Measurements from ENCODE around the gene HSPB6. TPM values are rescaled to one million over a fixed set of nuclear protein-coding genes. Genes with fewer than 3 reads are reported as not detected.

HSPB6 gene
- total and polyA plus RNA-seq, 4 donors: 13.2 to 44.8 (median 24.5) TPM

- 77 to 82% methylated on average over 7 of the region's 7 CpGs for WGBS, 2 donors
Observed at GRCh38 chr19:35793381-35794165, 36.7 kb upstream of the HSPB6 start.

GRCh38 chr19:35792888-35793287, 36.1 kb upstream of the HSPB6 start:
- DNase-seq: no peak
- no peak for ATAC-seq (ENCODE audit: insufficient read depth, low FRiP score)
- no peak for TF ChIP-seq CTCF (IDR thresholded peaks at IDR 0.05; ENCODE audit: control extremely low read depth, extremely low read depth)
- Histone ChIP-seq H3K36me3 (ENCODE audit: control insufficient read depth in 4 of 4, insufficient read depth in 4 of 4, low read length in 4 of 4) (no peaks in the 10 kb centered on the region), H3K27ac (ENCODE audit: low read depth in 1 of 2, low read length in 1 of 2) (no peak overlapping the region), H3K9ac (ENCODE audit: insufficient read depth in 1 of 2, low read length in 2 of 2) (no peak overlapping the region), H3K9me3 (ENCODE audit: control insufficient read depth in 4 of 4, insufficient read depth in 3 of 4, low read length in 3 of 4) (no peaks in the 10 kb centered on the region), H3K27me3 (ENCODE audit: control insufficient read depth in 3 of 3, insufficient read depth in 3 of 3, low read length in 2 of 3) (peaks cover 0 to 11% (median 4%) of the 10 kb centered on the region in 3 donors), H3K4me3 (no peak overlapping the region), H3K4me1 (ENCODE audit: control insufficient read depth in 5 of 5, insufficient read depth in 5 of 5, low read length in 5 of 5) (peaks cover 0 to 3% (median 0%) of the 10 kb centered on the region in 5 donors)
- 78 to 83% methylated on average over 8 of the region's 8 CpGs for WGBS, 2 donors

More at GRCh38 chr19:35793381-35794165, 36.7 kb upstream of the HSPB6 start:
- H3K36me3 ChIP-seq (ENCODE audit: control insufficient read depth in 4 of 4, insufficient read depth in 4 of 4, low read length in 4 of 4): no peaks in the 10 kb centered on the region
- no peak overlapping the region for H3K27ac ChIP-seq (ENCODE audit: low read depth in 1 of 2, low read length in 1 of 2)
- H3K9ac ChIP-seq (ENCODE audit: insufficient read depth in 1 of 2, low read length in 2 of 2): no peak overlapping the region
- H3K27me3 ChIP-seq (ENCODE audit: control insufficient read depth in 3 of 3, insufficient read depth in 3 of 3, low read length in 2 of 3): peaks cover 0 to 11% (median 7%) of the 10 kb centered on the region in 3 donors
- no peak for ATAC-seq (ENCODE audit: insufficient read depth, low FRiP score)
- no peak for DNase-seq
- no peak for TF ChIP-seq CTCF (IDR thresholded peaks at IDR 0.05; ENCODE audit: control extremely low read depth, extremely low read depth)
- no peaks in the 10 kb centered on the region for H3K9me3 ChIP-seq (ENCODE audit: control insufficient read depth in 4 of 4, insufficient read depth in 3 of 4, low read length in 3 of 4)
- H3K4me3 ChIP-seq: no peak overlapping the region
- peaks cover 0 to 4% (median 0%) of the 10 kb centered on the region in 5 donors for H3K4me1 ChIP-seq (ENCODE audit: control insufficient read depth in 5 of 5, insufficient read depth in 5 of 5, low read length in 5 of 5)

GRCh38 chr19:35792312-35792711, 35.5 kb upstream of the HSPB6 start:
- Histone ChIP-seq H3K4me3 (no peak overlapping the region), H3K9me3 (ENCODE audit: control insufficient read depth in 4 of 4, insufficient read depth in 3 of 4, low read length in 3 of 4) (no peaks in the 10 kb centered on the region), H3K4me1 (ENCODE audit: control insufficient read depth in 5 of 5, insufficient read depth in 5 of 5, low read length in 5 of 5) (no peaks in the 10 kb centered on the region), H3K9ac (ENCODE audit: insufficient read depth in 1 of 2, low read length in 2 of 2) (no peak overlapping the region), H3K36me3 (ENCODE audit: control insufficient read depth in 4 of 4, insufficient read depth in 4 of 4, low read length in 4 of 4) (no peaks in the 10 kb centered on the region), H3K27ac (ENCODE audit: low read depth in 1 of 2, low read length in 1 of 2) (no peak overlapping the region), H3K27me3 (ENCODE audit: control insufficient read depth in 3 of 3, insufficient read depth in 3 of 3, low read length in 2 of 3) (peaks cover 0 to 10% (median 3%) of the 10 kb centered on the region in 3 donors)
- ATAC-seq (ENCODE audit: insufficient read depth, low FRiP score): no peak
- TF ChIP-seq CTCF (IDR thresholded peaks at IDR 0.05; ENCODE audit: control extremely low read depth, extremely low read depth): no peak
- WGBS, 2 donors: 86 to 88% methylated on average over 15 of the region's 15 CpGs
- DNase-seq: no peak

All from lung (tissue), 12 donors.